HG03103 (cell line): ENCODE data around the gene CCDC149.

Source experiments
- ATAC-seq: cut with Tn5 transposase; IDR thresholded peaks from one replicate; pipeline ENCODE4 v1.9.1; 2021; ENCODE audit warnings: low read depth; ENCODE audit not compliant: unreplicated experiment

Gene CCDC149

GRCh38 chr4:24912252-24913118 lies at the start of gene CCDC149:
Gene CCDC149 (minus strand): TSS chr4:24913042. CDS start chr4:24912864, 178 bp downstream.
- ATAC-seq: no peak

GRCh38 chr4:24957886-24958285 lies 45.0 kb upstream of the CCDC149 start:
- no peak for ATAC-seq

GRCh38 chr4:24956763-24957162 lies 43.9 kb upstream of the CCDC149 start:
- ATAC-seq: no peak

- no peak for ATAC-seq
Measured at GRCh38 chr4:24956091-24956490, 43.2 kb upstream of the CCDC149 start.

GRCh38 chr4:24952667-24953066 lies 39.8 kb upstream of the CCDC149 start:
- no peak for ATAC-seq

- ATAC-seq: no peak
Measured at GRCh38 chr4:24949970-24950369, 37.1 kb upstream of the CCDC149 start.

GRCh38 chr4:24937917-24938281 lies 25.1 kb upstream of the CCDC149 start:
- ATAC-seq: no peak

GRCh38 chr4:24937176-24937916 lies 24.5 kb upstream of the CCDC149 start:
- no peak for ATAC-seq

- no peak for ATAC-seq
Measured at GRCh38 chr4:24935856-24936255, 23.0 kb upstream of the CCDC149 start.

GRCh38 chr4:24934311-24934710 lies 21.5 kb upstream of the CCDC149 start:
- ATAC-seq: no peak

- no peak for ATAC-seq
Measured at GRCh38 chr4:24933684-24934275, 20.9 kb upstream of the CCDC149 start.

- no peak for ATAC-seq
Measured at GRCh38 chr4:24932515-24933225, 19.8 kb upstream of the CCDC149 start.

GRCh38 chr4:24930151-24930550 lies 17.3 kb upstream of the CCDC149 start:
- ATAC-seq: no peak

GRCh38 chr4:24928708-24929107 lies 15.9 kb upstream of the CCDC149 start:
- no peak for ATAC-seq

- no peak for ATAC-seq
Measured at GRCh38 chr4:24927049-24927448, 14.2 kb upstream of the CCDC149 start.

GRCh38 chr4:24924309-24924781 lies 11.5 kb upstream of the CCDC149 start:
- ATAC-seq: no peak

- ATAC-seq: no peak
Measured at GRCh38 chr4:24923550-24923949, 10.7 kb upstream of the CCDC149 start.

GRCh38 chr4:24923002-24923401 lies 10.2 kb upstream of the CCDC149 start:
- ATAC-seq: no peak

GRCh38 chr4:24922416-24922815 lies 9.6 kb upstream of the CCDC149 start:
- ATAC-seq: no peak

GRCh38 chr4:24921491-24921890 lies 8.6 kb upstream of the CCDC149 start:
- no peak for ATAC-seq

GRCh38 chr4:24920008-24920407 lies 7.2 kb upstream of the CCDC149 start:
- ATAC-seq: no peak
